Gastroesophageal sphincter (tissue), 3 donors: Measurements from ENCODE around the gene GNL1.

Experiments used
- CTCF ChIP-seq, 4 experiments: fragments of 200-600 bp in 2 of 4; fragments of 450-650 bp in 2 of 4; sonication (generic) in 1 of 4; IDR thresholded peaks; one replicate each; pipeline ENCODE4 v1.5.1; 2017 to 2019; ENCODE audit warnings: antibody characterized with exemption in 4 of 4, mild to moderate bottlenecking in 2 of 4, moderate library complexity in 2 of 4
- POLR2A ChIP-seq, 2 donors: fragments of 450-650 bp; IDR thresholded peaks; one replicate each; pipeline ENCODE4 v1.6.1; 2017; ENCODE audit warnings: antibody characterized with exemption in 2 of 2, mild to moderate bottlenecking in 2 of 2, moderate library complexity in 1 of 2

DNA sequence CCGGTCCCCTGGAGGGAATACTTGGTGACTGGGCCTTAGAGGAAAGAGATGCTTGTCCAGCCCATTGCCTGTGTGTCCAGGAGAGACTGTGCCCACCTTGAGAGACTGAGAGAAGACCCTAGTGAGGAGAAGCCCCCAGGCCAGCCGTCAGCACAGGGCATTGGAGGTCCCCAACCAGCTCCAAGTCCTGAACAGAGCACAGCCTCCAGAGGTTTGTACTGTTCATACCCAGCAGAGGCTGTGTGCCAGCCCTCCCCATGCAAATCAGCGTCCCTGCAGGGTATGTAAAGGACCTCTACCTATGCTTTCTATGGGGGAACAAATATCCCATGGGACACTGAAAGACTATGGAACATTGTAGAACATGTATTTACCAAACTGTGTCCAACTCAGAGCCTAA lies 58.6 kb downstream of the GNL1 start:
- no peak for TF ChIP-seq CTCF (IDR thresholded peaks at IDR 0.05)
- TF ChIP-seq POLR2A (IDR thresholded peaks at IDR 0.05) = no peak
